CD14-positive monocyte (primary cell): ENCODE data around the gene IFITM10. TPM values are rescaled to one million over a fixed set of nuclear protein-coding genes. Genes with fewer than 3 reads are reported as not detected.

Source experiments
- DNase-seq, 3 donors: peaks; one replicate each; pipeline ENCODE4 v3.0.0-alpha.2; 2011 to 2022
- H2AFZ ChIP-seq: 2 replicates; pipeline ENCODE4 v1.6.0; 2012; ENCODE audit warnings: mild to moderate bottlenecking, low read depth, low read length, inconsistent platforms; ENCODE audit not compliant: insufficient read depth, poor library complexity, severe bottlenecking
- H3K27ac ChIP-seq, 2 donors: 1 replicate in 1 of 2; 2 replicates in 1 of 2; pipeline ENCODE4 v1.5.1; 2012 to 2013; ENCODE audit warnings: low read length in 2 of 2, control low read depth in 1 of 2, inconsistent platforms in 1 of 2, low read depth in 1 of 2, mild to moderate bottlenecking in 1 of 2
- H3K27me3 ChIP-seq, 2 donors: one replicate each; pipeline versions ENCODE4 v1.6.0 to v1.6.1; 2011 to 2013; ENCODE audit warnings: low read length in 2 of 2; ENCODE audit not compliant: control insufficient read depth in 2 of 2, insufficient read depth in 2 of 2
- H3K36me3 ChIP-seq, 2 donors: replicated peaks in 1 of 2; 1 replicate in 1 of 2; 2 replicates in 1 of 2; pipeline versions ENCODE4 v1.5.1 to v1.6.1; 2012 to 2013; ENCODE audit warnings: low read length in 2 of 2, control low read depth in 1 of 2, inconsistent platforms in 1 of 2, mild to moderate bottlenecking in 1 of 2; ENCODE audit not compliant: insufficient read depth in 2 of 2, control insufficient read depth in 1 of 2
- H3K4me1 ChIP-seq, 2 donors: 1 replicate in 1 of 2; 2 replicates in 1 of 2; pipeline versions ENCODE4 v1.5.1 to v1.6.1; 2012 to 2013; ENCODE audit warnings: low read length in 2 of 2, control low read depth in 1 of 2, inconsistent platforms in 1 of 2, mild to moderate bottlenecking in 1 of 2, moderate library complexity in 1 of 2; ENCODE audit not compliant: insufficient read depth in 2 of 2, control insufficient read depth in 1 of 2
- H3K4me2 ChIP-seq: replicated peaks from 2 replicates; pipeline ENCODE3; 2012; ENCODE audit warnings: low read length, moderate library complexity, mild to moderate bottlenecking; ENCODE audit not compliant: poor library complexity, severe bottlenecking; ENCODE audit errors: extremely low read depth
- H3K4me3 ChIP-seq, 3 experiments: fragments of 200-600 bp in 1 of 3; sonication (generic) in 1 of 3; replicated peaks in 1 of 3; 1 replicate in 2 of 3; 2 replicates in 1 of 3; pipeline ENCODE4 v1.5.1; 2011 to 2013; ENCODE audit warnings: low read length in 3 of 3, mild to moderate bottlenecking in 3 of 3, control low read depth in 2 of 3, low read depth in 2 of 3, inconsistent platforms in 1 of 3, moderate library complexity in 1 of 3
- H3K79me2 ChIP-seq: 2 replicates; pipeline ENCODE4 v1.6.0; 2012; ENCODE audit warnings: mild to moderate bottlenecking, control low read depth, inconsistent platforms, low read length, moderate library complexity; ENCODE audit not compliant: insufficient read depth
- H3K9ac ChIP-seq: 2 replicates; pipeline ENCODE4 v1.6.0; 2017; ENCODE audit warnings: low read length, mild to moderate bottlenecking; ENCODE audit not compliant: insufficient read depth, poor library complexity, severe bottlenecking
- H3K9me3 ChIP-seq, 2 donors: replicated peaks in 1 of 2; 1 replicate in 1 of 2; 2 replicates in 1 of 2; pipeline versions ENCODE4 v1.5.1 to v1.6.1; 2012 to 2013; ENCODE audit warnings: low read length in 2 of 2, control low read depth in 1 of 2; ENCODE audit not compliant: control insufficient read depth in 1 of 2, insufficient read depth in 1 of 2
- H4K20me1 ChIP-seq: 2 replicates; pipeline ENCODE4 v1.6.0; 2012; ENCODE audit warnings: mild to moderate bottlenecking, low read length, control low read depth, moderate library complexity; ENCODE audit not compliant: insufficient read depth
- H3K27ac Mint-ChIP-seq, 7 donors: one replicate each; pipeline ENCODE4 v1.8.0; 2020; ENCODE audit warnings: mild to moderate bottlenecking in 7 of 7, mixed read lengths in 7 of 7, moderate library complexity in 6 of 7, inconsistent platforms in 2 of 7
- H3K27me3 Mint-ChIP-seq, 3 donors: one replicate each; pipeline ENCODE4 v1.8.0; 2021 to 2022; ENCODE audit warnings: low read depth in 3 of 3, mild to moderate bottlenecking in 3 of 3, mixed read lengths in 3 of 3, moderate library complexity in 3 of 3, inconsistent platforms in 1 of 3
- H3K36me3 Mint-ChIP-seq, 2 donors: one replicate each; pipeline ENCODE4 v1.8.0; 2020; ENCODE audit warnings: mixed read lengths in 2 of 2, inconsistent platforms in 1 of 2, mild to moderate bottlenecking in 1 of 2
- H3K4me1 Mint-ChIP-seq: one replicate; pipeline ENCODE4 v1.8.0; 2020; ENCODE audit warnings: mild to moderate bottlenecking, mixed read lengths
- H3K4me3 Mint-ChIP-seq, 2 donors: one replicate each; pipeline ENCODE4 v1.8.0; 2020; ENCODE audit warnings: mild to moderate bottlenecking in 2 of 2, mixed read lengths in 2 of 2, moderate library complexity in 1 of 2
- H3K9me3 Mint-ChIP-seq, 7 donors: one replicate each; pipeline ENCODE4 v1.8.0; 2020 to 2022; ENCODE audit warnings: mixed read lengths in 7 of 7, mild to moderate bottlenecking in 6 of 7, moderate library complexity in 6 of 7, inconsistent platforms in 2 of 7
- WGBS: methylation state at CpG from one replicate; pipeline ENCODE4 v1.1.5; 2013; ENCODE audit warnings: missing lambda C conversion rate; ENCODE audit not compliant: insufficient coverage; 5-methylcytosine and 5-hydroxymethylcytosine counted together
- intact Hi-C, 2 donors: fragments of 100-400 bp; cut with micrococcal nuclease; formaldehyde crosslinking; loops; one replicate each; pipeline versions ENCODE4 v1.15.0 to v1.15.1; 2023
- polyA plus RNA-seq, 3 donors: library from polyadenylated mRNA; depleted of rRNA in 1 of 3; unstranded in 2 of 3; stranded (reverse) in 1 of 3; fragments of 300-500 nt in 2 of 3; fragments of >200 nt in 1 of 3; fragmentation: Illumina TruSeq in 2 of 3; gene quantifications; 1 replicate in 2 of 3; 2 replicates in 1 of 3; pipeline ENCODE4 v1.2.3, GENCODE V29; 2012 to 2021
- TF ChIP-seq, protein P1 (sequence below): fragments of 200-600 bp; IDR thresholded peaks from one replicate; pipeline ENCODE4 v1.8.0; 2022; ENCODE audit warnings: antibody characterized with exemption, mild to moderate bottlenecking

The IFITM10 gene
- polyA plus RNA-seq, 3 donors = 2.4 TPM; not detected in 2

DNA sequence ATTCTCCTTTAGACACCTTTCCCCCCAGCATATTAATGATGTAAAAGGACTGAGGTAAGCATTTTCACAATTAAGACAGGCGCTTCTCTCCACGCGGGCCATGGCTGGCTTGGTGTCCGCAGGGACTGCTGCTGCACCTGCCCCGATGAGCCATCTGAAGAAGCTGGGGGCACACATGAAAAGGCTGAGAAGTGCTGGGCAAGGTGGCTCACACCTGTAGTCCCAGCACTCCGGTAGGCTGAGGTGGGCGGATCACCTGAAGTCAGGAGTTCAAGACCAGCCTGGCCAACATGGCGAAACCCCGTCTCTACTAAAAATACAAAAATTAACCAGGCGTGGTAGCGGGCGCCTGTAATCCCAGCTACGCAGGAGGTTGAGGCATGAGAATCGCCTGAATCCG, 32.1 kb downstream of the IFITM10 start:
- H3K4me3 ChIP-seq = no peak overlapping the region
- TF ChIP-seq, protein P1, sequence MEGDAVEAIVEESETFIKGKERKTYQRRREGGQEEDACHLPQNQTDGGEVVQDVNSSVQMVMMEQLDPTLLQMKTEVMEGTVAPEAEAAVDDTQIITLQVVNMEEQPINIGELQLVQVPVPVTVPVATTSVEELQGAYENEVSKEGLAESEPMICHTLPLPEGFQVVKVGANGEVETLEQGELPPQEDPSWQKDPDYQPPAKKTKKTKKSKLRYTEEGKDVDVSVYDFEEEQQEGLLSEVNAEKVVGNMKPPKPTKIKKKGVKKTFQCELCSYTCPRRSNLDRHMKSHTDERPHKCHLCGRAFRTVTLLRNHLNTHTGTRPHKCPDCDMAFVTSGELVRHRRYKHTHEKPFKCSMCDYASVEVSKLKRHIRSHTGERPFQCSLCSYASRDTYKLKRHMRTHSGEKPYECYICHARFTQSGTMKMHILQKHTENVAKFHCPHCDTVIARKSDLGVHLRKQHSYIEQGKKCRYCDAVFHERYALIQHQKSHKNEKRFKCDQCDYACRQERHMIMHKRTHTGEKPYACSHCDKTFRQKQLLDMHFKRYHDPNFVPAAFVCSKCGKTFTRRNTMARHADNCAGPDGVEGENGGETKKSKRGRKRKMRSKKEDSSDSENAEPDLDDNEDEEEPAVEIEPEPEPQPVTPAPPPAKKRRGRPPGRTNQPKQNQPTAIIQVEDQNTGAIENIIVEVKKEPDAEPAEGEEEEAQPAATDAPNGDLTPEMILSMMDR = no peak
- Mint-ChIP-seq H3K27ac (no peak overlapping the region), H3K36me3 (no peaks in the 10 kb centered on the region), H3K9me3 (peaks cover 0 to 2% (median 0%) of the 10 kb centered on the region in 7 donors), H3K27me3 (peaks cover 10 to 17% (median 11%) of the 10 kb centered on the region in 3 donors), H3K4me1 (peaks cover 2% of the 10 kb centered on the region), H3K4me3 (no peak overlapping the region)
- H3K36me3 ChIP-seq = no peaks in the 10 kb centered on the region
- no peak overlapping the region for H3K4me2 ChIP-seq
- WGBS = 99% methylated on average over 7 of the region's 15 CpGs
- H2AFZ ChIP-seq = no peak overlapping the region
- H3K9me3 ChIP-seq = no peaks in the 10 kb centered on the region
- H3K9ac ChIP-seq = no peak overlapping the region
- no peak overlapping the region for H3K27ac ChIP-seq
- intact Hi-C loops = no loop called here
- no peaks in the 10 kb centered on the region for H3K4me1 ChIP-seq
- no peak for DNase-seq
- H4K20me1 ChIP-seq = no peaks in the 10 kb centered on the region
- H3K27me3 ChIP-seq = no peaks in the 10 kb centered on the region
- no peaks in the 10 kb centered on the region for H3K79me2 ChIP-seq

DNA sequence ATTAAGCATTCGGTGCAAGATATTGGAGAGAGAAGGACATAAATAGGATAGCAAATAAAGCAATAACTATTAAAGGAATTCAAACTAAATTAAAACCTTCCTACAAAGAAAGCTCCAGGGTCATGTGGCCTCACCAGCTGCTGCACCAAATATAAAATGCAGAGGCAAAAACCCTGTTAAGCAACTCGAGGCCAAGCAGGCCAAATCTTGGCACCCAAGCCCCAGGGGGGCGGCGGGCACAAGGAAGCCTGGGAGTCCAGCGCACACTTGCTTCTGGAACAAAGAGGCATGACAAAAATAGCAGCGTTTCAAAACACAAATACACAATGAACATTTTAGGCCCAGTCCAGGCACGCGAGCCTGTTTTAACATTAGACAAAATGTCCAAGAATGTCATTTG, 32.6 kb downstream of the IFITM10 start:
- H3K4me1 ChIP-seq = no peaks in the 10 kb centered on the region
- H4K20me1 ChIP-seq = no peaks in the 10 kb centered on the region
- H3K36me3 ChIP-seq = no peaks in the 10 kb centered on the region
- WGBS = 55% methylated on average over 2 of the region's 8 CpGs
- intact Hi-C loops = no loop called here
- H3K9ac ChIP-seq = no peak overlapping the region
- H3K79me2 ChIP-seq = no peaks in the 10 kb centered on the region
- Mint-ChIP-seq H3K4me3 (no peak overlapping the region), H3K9me3 (peaks cover 0 to 2% (median 0%) of the 10 kb centered on the region in 7 donors), H3K27ac (no peak overlapping the region), H3K27me3 (peaks cover 11 to 17% (median 12%) of the 10 kb centered on the region in 3 donors), H3K4me1 (no peaks in the 10 kb centered on the region), H3K36me3 (no peaks in the 10 kb centered on the region)
- H3K4me2 ChIP-seq = no peak overlapping the region
- no peak for DNase-seq
- no peak overlapping the region for H2AFZ ChIP-seq
- H3K27ac ChIP-seq = no peak overlapping the region
- TF ChIP-seq, protein P1 = no peak
- no peaks in the 10 kb centered on the region for H3K27me3 ChIP-seq
- H3K4me3 ChIP-seq = no peak overlapping the region
- H3K9me3 ChIP-seq = no peaks in the 10 kb centered on the region
